Measurements from ENCODE around the gene KDM6B.

DNA sequence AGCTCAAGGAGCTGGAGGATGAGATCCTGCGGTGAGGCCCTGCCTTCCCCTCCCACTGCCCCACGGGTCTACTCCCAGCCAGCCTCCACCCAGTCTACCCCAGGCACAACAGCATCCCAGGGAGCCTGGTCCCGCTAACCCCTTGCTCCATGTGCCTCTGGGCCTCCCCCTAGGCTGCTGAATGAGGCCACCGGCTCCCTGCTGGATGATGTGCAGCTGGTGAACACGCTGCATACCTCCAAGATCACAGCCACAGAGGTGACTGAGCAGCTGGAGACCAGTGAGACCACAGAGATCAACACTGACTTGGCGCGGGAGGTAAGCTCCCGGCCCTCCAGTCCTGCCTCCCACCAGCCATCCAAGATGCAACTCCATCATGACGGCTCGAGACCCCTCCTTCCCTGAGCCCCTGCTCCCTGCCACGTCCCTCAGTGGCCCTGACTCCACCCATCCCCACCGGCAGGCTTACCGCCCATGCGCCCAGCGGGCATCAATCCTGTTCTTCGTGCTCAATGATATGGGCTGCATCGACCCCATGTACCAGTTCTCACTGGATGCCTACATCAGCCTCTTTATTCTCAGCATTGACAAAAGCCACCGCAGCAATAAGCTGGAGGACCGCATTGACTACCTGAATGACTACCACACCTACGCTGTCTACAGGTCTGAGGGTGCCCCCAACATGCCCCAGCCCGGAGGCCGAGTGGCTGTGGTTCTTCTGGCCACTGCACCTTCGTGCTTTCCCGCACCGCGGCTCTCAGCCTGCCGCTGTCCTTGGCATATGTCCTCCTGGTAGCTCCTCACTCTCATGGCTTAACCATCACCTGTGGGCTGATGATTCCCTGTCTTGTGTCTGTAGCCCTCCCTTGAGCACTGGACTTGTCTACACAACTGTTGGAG, 15.0 kb upstream of the KDM6B start:
- TF ChIP-seq EZH2 (optimal IDR thresholded peaks at IDR 0.05; ENCODE audit: low read depth, low read length) = no peak
- TF ChIP-seq, protein P1, sequence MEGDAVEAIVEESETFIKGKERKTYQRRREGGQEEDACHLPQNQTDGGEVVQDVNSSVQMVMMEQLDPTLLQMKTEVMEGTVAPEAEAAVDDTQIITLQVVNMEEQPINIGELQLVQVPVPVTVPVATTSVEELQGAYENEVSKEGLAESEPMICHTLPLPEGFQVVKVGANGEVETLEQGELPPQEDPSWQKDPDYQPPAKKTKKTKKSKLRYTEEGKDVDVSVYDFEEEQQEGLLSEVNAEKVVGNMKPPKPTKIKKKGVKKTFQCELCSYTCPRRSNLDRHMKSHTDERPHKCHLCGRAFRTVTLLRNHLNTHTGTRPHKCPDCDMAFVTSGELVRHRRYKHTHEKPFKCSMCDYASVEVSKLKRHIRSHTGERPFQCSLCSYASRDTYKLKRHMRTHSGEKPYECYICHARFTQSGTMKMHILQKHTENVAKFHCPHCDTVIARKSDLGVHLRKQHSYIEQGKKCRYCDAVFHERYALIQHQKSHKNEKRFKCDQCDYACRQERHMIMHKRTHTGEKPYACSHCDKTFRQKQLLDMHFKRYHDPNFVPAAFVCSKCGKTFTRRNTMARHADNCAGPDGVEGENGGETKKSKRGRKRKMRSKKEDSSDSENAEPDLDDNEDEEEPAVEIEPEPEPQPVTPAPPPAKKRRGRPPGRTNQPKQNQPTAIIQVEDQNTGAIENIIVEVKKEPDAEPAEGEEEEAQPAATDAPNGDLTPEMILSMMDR (IDR thresholded peaks at IDR 0.05; ENCODE audit: low read length) = no peak

Measured in MM.1S (cell line).